HG03565 (cell line): ENCODE measurements around the gene SELPLG.
"Not testable (repeated sequence)": the region's sequence is repeated elsewhere in the genome, so short reads cannot be mapped to it uniquely, and the experiment has no call there.

Experiments
- ATAC-seq: cut with Tn5 transposase; IDR thresholded peaks from one replicate; pipeline ENCODE4 v1.9.1; 2021; ENCODE audit warnings: mild to moderate bottlenecking, moderate library complexity; ENCODE audit not compliant: unreplicated experiment

The SELPLG gene

DNA sequence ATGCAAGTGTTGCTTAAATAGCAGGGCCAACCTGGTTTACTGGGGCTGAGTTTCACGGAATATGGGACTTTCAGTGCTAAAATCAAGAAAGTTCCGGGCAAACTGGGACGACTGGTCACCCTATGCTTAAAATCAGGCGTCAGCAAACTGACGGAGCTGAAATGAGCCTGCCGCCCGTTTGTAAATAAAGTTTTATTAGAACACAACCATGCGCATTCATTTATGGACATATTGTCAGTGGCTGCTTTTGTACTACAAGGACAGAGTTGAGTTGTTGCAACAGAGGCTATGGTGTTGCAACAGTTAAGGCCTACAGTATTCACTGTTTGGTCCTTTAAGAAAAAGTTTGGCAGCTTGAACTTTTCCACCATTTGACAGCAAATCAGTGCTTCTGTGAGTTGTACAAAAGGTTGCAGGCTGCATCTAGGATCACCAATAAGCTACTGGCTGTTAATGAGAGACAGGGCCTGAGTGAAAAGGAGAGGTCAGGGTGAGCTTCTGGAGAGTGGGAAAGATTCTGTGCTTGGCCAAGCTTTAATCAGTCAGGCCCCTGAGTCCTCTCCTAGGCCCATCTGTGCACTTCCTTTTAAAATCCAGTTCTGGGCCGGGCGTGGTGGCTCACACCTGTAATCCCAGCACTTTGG is 13.3 kb downstream of the SELPLG start:
- ATAC-seq = no peak

- ATAC-seq = no peak
These were observed 14.1 kb downstream of the SELPLG start for GRCh38 chr12:108619369-108620160.

GRCh38 chr12:108618953-108619274 is 14.8 kb downstream of the SELPLG start:
- not testable (repeated sequence) for ATAC-seq

DNA sequence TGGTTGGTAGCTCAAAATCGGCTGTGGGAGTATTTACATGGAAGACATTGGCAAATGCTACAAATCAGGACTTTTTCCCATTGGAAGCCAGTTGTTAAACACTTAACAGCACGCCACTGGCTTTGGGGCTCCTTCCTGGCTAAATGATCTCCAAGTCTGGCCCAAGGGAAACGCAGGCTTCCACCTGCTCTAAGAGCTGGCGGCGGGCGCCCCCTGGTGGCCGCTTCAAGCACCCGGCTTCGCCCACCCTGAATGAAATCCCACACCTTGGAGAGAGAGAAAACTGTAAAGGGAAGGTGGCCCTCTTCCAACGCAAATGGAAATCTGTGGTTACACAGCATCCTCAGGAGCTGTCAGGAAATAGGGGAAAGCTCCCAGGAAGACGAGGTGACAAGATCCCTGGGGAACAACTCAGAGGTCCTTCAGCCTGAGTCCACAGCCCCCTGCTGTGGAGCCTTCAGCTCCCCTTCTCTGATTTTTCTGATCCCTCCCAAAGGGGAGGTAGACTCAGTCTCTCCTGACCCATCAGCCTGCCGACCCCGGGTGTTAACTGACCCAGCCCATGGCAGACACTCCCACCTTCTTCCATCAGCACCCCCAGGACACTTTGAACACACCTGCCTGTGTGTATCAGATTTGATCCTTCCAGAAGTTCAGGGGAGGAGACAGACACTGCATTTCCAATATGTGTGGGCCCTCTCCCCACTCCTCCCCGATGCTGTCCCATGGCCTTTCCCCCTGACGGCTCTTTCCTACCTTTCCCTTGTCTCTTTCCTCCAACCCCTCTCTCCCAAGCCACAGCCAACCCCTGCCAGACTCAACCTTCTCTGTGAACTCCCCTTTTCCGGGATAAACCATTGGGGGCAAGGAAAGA is 15.4 kb downstream of the SELPLG start:
- peak; percentile 40 for ATAC-seq

DNA sequence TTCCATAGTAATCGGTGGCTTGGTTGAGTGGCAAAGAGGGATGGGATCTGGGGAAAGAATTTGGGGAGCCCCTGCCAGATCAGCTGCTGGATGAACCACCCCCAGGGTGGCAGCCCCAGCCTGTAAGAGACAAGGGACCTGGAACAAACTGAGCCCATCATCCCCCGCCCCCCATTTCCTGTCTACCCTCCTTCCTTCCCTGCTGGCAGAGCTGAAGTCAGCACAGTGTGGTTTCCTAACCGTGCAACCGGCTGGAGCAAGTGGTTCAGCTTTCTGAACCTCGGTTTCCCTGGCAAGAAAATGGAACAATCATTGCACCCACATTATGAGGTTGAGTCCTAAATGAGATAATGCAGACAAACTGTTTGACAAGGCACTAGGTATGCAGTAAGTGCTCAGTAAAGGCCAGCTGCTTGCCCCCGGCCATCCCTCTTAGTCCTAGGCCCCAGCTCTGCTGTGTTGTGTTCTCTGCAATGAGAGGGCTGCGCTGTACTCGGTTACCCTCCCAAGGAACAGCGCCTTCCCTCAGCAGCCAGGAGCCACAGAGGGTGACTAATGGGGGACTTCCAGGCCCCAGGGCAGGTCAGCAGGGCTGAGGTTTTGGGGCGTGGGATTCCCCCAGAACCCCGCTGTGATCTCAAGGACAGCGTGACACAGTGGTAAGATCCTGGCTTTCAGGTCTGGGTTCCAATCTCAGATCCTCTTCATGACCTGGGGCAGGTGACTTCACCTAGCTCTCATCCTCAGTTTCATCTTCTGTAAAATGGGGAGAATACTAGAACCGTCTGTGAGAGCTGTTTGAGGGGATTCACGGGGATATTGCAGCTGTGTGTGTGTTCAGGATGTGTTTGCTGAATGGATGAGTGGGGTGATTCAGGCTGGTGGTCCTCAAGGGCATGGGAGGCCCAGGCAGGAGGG is 16.5 kb downstream of the SELPLG start:
- ATAC-seq = peak; percentile 73

DNA sequence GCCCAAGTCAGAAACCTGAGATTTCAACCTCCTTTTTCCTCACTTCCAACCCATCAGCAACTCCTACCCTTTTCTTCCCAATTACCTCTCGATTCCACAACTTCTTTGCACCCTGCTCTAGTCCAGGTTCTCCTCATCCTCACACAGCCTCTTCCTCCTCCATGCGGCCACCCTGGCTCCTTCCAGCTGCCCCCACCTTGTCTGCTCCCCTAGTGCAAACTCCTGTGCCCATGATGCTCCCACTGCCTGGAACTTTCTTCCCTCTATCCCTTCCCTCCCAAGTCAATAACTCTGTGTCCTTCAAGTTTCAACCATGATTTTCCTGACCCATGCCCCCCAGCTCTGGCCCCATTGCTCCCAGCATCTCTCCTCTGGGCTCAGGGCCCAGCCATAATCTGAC is 17.3 kb downstream of the SELPLG start:
- no peak for ATAC-seq

DNA sequence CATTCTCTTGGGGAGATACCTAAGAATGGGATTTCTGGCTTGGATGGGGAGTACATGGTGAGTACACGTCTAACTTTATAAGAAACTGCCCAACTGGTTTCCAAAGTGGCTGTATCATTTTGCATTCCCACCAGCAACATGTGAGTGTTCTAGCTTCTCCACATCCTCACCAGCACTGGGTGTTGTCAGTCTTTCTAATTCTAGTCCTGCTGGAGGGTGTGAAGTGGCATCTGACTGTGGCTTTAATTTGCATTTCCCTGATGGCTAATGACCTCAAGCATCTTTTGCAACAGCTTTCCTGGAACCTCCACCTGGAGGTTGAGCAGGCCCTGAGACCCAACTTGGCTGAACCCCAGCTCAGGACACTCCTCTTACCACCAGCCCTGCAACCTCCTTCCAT is 17.8 kb downstream of the SELPLG start:
- ATAC-seq = no peak

DNA sequence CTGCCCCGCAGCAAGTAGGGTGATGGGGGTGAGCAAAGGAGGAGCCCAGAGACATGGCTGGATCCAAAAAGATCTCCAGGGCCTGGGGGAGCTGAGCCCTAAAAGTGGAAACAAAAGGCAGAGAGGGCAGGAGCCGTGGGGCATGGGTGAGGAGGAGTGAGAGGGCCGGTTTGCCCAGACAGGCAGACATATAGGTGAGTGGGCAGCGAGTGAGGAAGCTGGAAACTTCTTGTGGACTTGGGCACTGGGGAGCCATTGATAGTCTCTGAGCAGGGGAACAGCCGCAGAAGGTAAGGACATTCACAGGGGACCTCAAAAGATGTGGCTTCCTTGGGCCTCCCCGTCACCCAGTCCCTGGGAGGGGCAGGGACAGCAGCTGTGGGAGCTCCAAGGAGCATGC is 19.1 kb downstream of the SELPLG start:
- no peak for ATAC-seq

DNA sequence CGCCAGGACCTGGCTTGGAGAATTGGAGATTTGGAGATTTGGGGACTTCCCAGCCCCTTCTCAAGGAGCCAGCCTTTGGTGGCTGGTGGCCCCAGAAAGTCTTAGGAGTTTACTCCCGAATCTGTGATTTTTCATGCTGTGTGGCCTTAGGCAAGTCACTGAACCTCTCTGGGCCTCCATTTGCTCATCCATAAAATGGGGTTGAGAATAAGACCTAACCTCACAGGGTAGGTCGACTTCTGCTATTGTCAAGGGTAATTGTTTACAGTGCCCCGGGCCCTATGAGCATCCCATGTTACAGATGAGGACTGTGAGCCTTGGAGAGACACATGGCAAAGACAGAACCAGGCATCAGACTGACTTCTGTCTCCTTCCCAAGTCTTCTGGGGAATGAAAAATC is 19.7 kb downstream of the SELPLG start:
- no peak for ATAC-seq

GRCh38 chr12:108613548-108613947 is 20.1 kb downstream of the SELPLG start:
- ATAC-seq = no peak

GRCh38 chr12:108612788-108613282 is 20.9 kb downstream of the SELPLG start:
- ATAC-seq = no peak

DNA sequence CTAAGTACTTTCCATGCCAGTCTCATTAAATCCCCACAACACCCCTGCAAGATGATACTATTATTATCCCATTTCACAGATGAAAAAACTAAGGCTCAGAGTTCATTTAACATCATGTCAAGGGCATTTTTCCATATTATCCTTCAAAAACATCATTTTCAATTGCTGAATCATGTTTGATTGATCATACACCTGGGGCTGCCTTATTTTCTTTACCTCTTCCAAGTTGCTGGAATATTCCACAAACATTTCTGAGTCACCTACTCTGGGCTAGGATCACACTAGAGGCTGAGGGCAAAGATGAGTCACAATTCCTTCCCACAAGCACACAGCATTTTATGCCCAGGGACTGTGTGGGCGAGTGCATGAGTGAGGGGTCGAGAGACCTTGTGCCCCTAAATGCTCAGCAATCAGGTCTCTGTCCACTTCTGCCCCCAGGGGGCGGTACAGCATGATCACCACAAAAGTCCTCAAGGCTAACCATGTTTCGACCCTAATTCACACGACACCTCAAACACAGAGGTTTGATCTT is 21.7 kb downstream of the SELPLG start:
- ATAC-seq = no peak

- no peak for ATAC-seq
These were observed 22.7 kb downstream of the SELPLG start for GRCh38 chr12:108610856-108611605.

- no peak for ATAC-seq
These were observed 23.3 kb downstream of the SELPLG start for GRCh38 chr12:108610336-108610815.

- ATAC-seq = no peak
These were observed 24.0 kb downstream of the SELPLG start for GRCh38 chr12:108609537-108610335.

GRCh38 chr12:108608616-108609015 is 25.1 kb downstream of the SELPLG start:
- ATAC-seq = no peak

DNA sequence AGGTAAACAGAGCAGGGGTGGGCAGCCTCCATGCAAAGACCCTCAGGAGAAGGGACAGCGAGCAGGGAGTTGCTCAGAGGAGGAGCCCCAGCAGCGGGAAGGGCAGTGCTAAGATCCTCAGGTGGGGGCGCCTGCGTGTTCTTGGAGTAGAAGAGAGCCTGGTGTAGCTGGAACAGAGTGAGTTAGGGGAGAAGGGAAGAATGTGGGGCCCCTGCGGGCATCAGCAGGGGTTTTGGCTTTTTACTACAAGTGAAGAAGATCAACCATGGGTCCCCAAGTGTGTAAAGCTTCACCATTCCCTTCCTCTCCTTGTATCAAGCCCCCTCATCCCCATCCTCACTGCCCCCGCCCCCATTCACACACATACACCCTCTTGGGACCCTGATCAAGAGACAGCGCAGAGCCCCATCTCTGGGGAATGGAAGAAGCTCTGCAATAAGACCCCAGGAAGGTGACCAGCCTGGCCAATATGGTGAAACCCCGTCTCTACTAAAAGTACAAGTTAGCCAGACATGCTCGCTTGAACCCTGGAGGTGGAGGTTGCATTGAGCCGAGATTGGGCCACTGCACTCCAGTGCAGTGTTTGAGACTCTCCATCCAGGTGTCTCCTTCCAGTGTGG is 25.6 kb downstream of the SELPLG start:
- ATAC-seq = no peak

DNA sequence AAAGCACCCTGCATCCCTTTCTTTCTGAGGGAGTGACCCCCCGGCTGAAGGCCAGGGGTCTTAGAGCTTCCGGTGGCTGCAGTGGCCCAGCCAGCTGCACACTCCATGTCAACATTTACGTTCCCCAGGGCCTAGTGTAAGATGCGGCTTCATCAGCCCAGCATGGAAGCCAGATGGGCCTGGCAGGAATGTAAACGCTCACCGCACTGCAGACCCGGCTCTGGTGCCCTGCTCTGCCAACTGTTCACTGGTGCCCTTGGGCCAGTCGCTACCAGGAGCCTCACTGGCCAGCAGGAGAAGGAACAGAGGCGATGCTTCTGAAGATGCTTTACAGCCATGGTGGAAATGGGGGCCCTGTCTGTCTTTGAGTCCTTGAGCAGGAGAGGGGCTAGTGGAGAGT is 27.2 kb downstream of the SELPLG start:
- no peak for ATAC-seq
